ENCODE measurements around the gene ABCB1.

ABCB1 gene

GRCh38 chr7:87600130-87601124, at the start of gene ABCB1:
Gene ABCB1 (minus strand): TSS chr7:87600884. CDS start chr7:87600184, 700 bp downstream.
- DNase-seq (ENCODE audit: low spot score), result peak; percentile 78

GRCh38 chr7:87648316-87648715, 47.6 kb upstream of the ABCB1 start:
- no peak for DNase-seq (ENCODE audit: low spot score)

GRCh38 chr7:87645446-87645845, 44.8 kb upstream of the ABCB1 start:
- DNase-seq (ENCODE audit: low spot score), result no peak

GRCh38 chr7:87635921-87636320, 35.2 kb upstream of the ABCB1 start:
- DNase-seq (ENCODE audit: low spot score), result no peak

- DNase-seq (ENCODE audit: low spot score), result peak; percentile 30
Measured at GRCh38 chr7:87628780-87629569, 28.3 kb upstream of the ABCB1 start.

- DNase-seq (ENCODE audit: low spot score), result peak; percentile 20
Measured at GRCh38 chr7:87627634-87627994, 26.9 kb upstream of the ABCB1 start.

- no peak for DNase-seq (ENCODE audit: low spot score)
Measured at GRCh38 chr7:87625101-87625500, 24.4 kb upstream of the ABCB1 start.

- no peak for DNase-seq (ENCODE audit: low spot score)
Measured at GRCh38 chr7:87624628-87625027, 23.9 kb upstream of the ABCB1 start.

- no peak for DNase-seq (ENCODE audit: low spot score)
Measured at GRCh38 chr7:87615197-87615596, 14.5 kb upstream of the ABCB1 start.

- DNase-seq (ENCODE audit: low spot score), result no peak
Measured at GRCh38 chr7:87609916-87610315, 9.2 kb upstream of the ABCB1 start.

GRCh38 chr7:87608431-87608830, 7.7 kb upstream of the ABCB1 start:
- no peak for DNase-seq (ENCODE audit: low spot score)

GRCh38 chr7:87604264-87604663, 3.6 kb upstream of the ABCB1 start:
- DNase-seq (ENCODE audit: low spot score), result no peak

- peak; percentile 5 for DNase-seq (ENCODE audit: low spot score)
Measured at GRCh38 chr7:87599336-87599735, 1.3 kb downstream of the ABCB1 start.

- DNase-seq (ENCODE audit: low spot score), result no peak
Measured at GRCh38 chr7:87598234-87599009, 2.3 kb downstream of the ABCB1 start.

GRCh38 chr7:87596696-87597095, 4.0 kb downstream of the ABCB1 start:
- DNase-seq (ENCODE audit: low spot score), result no peak

GRCh38 chr7:87596136-87596535, 4.5 kb downstream of the ABCB1 start:
- no peak for DNase-seq (ENCODE audit: low spot score)

- DNase-seq (ENCODE audit: low spot score), result no peak
Measured at GRCh38 chr7:87592300-87592699, 8.4 kb downstream of the ABCB1 start.

- DNase-seq (ENCODE audit: low spot score), result no peak
Measured at GRCh38 chr7:87591211-87591610, 9.5 kb downstream of the ABCB1 start.

GRCh38 chr7:87590578-87590977, 10.1 kb downstream of the ABCB1 start:
- DNase-seq (ENCODE audit: low spot score), result no peak

GRCh38 chr7:87589631-87590030, 11.1 kb downstream of the ABCB1 start:
- DNase-seq (ENCODE audit: low spot score), result no peak

- DNase-seq (ENCODE audit: low spot score), result no peak
Measured at GRCh38 chr7:87581723-87582122, 19.0 kb downstream of the ABCB1 start.

GRCh38 chr7:87580636-87581035, 20.0 kb downstream of the ABCB1 start:
- no peak for DNase-seq (ENCODE audit: low spot score)
